Activated T-helper 2 cell treated with anti-CD3 and anti-CD28 coated beads, Interferon-gamma antibody, Interleukin-2, Interleukin-4, amounts not matched to agents 10 μg/mL and 5 μg/mL and 100 μg/mL, durations not matched to agents 14 hours and 24 hours and 36 hours (primary cell): ENCODE measurements around the gene PLSCR1. TPM values are rescaled to one million over a fixed set of nuclear protein-coding genes. Genes with fewer than 3 reads are reported as not detected.

Experiments
- total RNA-seq: library from RNA; stranded (reverse); gene quantifications from 2 replicates; pipeline ENCODE4 v1.2.3, GENCODE V29; 2022

The PLSCR1 gene
- total RNA-seq, 1 donor from 2014 or later: 65.1 TPM

Other genes starting within 250 kb of the PLSCR1 start
- gene PLSCR2, start 75.0 kb downstream of the PLSCR1 start, total RNA-seq: not detected in 2 replicates
- not detected in 2 replicates for gene PLSCR5, start 60.7 kb upstream of the PLSCR1 start, total RNA-seq